ENCODE data around the gene CREB1.

GRCh38 chr2:207515671-207516070 is 14.1 kb upstream of the CREB1 start:
- TF ChIP-seq EZH2 (IDR thresholded peaks at IDR 0.05) (no peak), POLR2AphosphoS5 (IDR thresholded peaks at IDR 0.05; ENCODE audit: borderline replicate concordance, low read depth, low read length) (no peak), FOXP2 (optimal IDR thresholded peaks at IDR 0.05; ENCODE audit: control extremely low read depth, extremely low read length, insufficient read depth) (no peak)
